HG02798 (cell line): ENCODE measurements around the gene MED27.

Experiments used
- ATAC-seq: cut with Tn5 transposase; IDR thresholded peaks from one replicate; pipeline ENCODE4 v1.9.1; 2021; ENCODE audit warnings: mild to moderate bottlenecking; ENCODE audit not compliant: unreplicated experiment, poor library complexity

The MED27 gene

DNA sequence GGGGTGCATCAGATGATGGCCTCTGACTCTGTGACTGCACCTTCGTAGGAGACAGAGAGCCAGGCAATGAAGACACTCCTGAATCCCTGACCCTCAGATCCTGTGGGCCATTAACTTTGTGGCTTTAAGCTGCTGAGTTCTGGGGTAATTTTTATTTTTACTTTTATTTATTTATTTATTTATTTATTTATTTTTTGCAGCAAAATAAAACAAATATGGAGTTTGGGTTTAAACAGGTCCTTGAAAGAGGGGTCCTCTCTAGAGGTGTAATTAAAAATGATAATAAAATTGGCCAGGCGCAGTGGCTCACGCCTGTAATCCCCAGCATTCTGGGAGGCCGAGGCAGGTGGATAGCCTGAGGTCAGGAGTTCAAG is 234.9 kb downstream of the MED27 start:
- no peak for ATAC-seq

- ATAC-seq, result no peak
Measured at GRCh38 chr9:131843989-131844744, 235.5 kb downstream of the MED27 start.

DNA sequence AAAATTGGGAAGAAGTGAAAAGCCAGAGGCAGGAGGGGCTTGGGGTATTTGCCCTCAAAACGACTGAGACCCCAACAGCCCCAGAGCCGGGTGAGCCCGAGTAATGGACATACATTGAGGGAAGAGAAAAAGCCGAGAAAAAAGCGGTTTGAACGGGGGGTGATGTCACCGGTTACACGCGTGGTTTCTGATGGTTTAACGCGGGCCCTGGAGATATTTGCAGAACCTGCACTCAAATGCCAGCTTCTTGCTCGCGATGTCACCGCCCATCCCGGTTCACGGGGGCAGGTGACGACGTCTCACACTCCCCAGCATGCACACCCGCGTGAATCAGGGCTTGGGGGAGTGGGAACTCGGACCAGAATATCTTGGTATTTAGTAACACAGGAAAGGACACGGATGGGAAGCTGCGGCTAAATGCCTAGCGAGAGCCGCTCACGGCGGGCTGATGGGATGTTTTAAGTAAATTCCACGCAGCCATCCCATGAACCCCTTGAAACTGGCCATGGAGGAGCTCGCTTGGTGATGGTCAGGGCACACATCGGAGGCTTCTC is 237.8 kb downstream of the MED27 start:
- ATAC-seq, result no peak

DNA sequence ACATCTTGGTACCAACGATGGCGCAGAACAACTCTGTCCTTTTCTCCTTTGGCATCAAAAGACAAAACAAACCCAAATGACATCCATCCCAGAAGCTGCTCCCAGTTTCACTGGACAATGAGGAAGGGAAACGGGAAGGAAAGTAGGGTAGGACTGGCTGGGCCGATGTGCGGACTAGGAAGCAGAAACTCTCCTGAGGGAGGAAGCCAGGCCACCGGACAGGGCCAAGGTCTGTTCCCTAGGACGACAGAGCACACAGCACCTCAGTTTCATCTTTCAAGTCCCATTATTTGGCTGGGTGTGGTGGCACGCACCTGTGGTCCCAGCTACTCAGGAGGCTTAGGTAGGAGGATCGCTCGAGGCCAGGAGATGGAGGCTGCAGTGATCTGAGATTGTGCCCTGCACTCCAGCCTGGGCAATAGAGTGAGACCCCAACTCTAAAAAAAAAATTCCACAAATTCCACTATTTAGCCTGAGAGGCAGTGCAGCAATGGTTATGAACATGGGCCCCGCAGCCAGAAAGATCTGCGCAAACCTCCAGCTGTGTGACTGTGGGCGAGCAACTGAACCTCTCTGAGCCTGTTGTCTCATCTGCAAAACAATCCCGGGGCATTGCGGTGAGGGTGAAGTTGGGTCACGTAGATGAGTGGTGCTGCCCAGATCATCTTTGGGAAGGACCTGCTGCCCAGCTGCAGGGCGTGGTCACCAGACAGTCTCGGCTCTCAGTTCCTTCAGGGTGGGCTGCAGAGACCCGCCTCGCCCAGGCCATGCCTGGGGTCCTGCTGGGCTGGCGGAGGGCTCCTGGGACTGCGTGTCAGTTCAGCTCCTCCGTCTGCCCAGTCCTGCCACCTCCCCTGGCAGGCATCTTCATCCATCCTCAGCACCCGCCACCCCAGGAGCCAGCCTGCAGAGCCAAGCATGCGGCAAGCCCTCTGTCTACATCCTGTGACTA is 238.6 kb downstream of the MED27 start:
- no peak for ATAC-seq

- ATAC-seq, result no peak
Measured at GRCh38 chr9:131840220-131840619, 239.4 kb downstream of the MED27 start.

GRCh38 chr9:131839281-131840084 is 240.2 kb downstream of the MED27 start:
- no peak for ATAC-seq

DNA sequence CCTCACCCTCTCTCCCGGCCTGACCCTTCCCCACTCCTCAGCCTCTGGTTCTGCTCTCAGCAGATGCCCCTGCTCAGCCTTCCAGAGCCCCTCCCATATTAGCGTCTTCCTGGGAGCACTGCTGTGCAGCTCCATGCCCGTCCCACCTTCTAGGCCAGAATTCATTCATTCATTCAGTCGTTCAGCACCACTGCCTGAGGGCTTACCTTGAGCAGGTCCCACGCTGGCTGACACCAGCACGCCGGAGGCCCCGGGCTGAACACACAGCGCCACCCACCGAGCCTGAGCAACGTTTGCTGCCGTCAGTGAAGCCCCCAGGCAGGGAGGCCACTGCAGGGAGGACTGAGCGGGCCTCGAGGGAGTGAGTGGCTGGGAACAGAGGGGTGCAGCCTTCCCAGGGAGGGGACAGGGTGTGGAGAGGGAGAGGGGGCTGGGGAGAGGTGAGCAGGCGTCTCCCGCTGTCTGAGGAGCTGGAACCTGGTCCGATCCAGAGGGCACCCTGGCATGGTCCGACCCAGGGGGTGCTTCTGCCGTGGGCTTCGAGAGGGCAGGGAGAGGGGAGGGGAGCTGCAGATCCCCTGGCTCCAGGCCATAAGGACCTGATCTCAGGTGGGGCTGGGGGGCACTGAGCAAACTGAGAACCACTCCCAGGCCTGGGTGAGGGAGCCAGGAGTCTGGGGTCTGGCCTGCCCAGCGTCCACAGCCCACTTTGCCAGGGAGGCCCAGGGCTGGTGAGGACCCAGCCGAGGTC is 241.0 kb downstream of the MED27 start:
- ATAC-seq, result no peak

GRCh38 chr9:131837836-131838235 is 241.8 kb downstream of the MED27 start:
- ATAC-seq, result no peak

DNA sequence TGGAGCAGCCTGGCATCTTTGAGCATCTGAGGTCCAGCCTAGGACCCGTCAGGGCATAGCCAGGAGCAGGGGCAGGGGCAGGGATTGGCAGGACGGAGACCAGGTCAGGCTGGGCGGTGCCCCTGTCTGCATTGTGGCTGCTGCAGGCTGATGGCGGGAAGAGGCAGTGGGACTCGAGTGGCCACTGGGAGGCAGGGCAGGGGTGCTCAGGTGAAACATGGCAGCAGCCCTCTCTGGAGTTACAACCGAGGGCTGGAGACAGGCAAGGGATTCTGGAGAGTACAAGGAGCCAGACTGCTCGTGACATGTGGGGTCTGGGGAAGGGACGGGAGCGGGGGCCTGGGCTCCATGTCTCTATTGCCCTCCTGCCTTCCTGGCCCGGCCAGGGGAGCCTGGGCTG is 242.4 kb downstream of the MED27 start:
- ATAC-seq, result no peak

- ATAC-seq, result no peak
Measured at GRCh38 chr9:131836607-131837315, 242.9 kb downstream of the MED27 start.

DNA sequence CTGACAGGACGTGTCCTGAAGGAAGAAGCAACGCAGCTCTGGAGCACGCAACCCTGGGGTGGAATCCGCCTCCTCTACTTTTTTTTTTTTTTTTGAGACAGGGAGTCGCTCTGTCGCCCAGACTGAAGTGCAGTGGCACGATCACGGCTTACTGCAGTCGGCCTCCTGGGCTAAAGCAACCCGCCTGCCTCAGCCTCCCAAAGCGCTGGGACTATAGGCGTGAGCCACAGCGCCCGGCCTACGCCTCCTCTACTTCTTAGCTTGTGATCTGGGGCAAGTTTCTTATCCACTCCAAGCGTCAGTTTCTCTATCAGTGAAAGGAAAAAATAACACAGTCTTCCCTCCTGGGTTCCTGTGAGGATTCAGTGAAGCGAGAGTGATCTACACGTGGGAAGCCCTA is 243.6 kb downstream of the MED27 start:
- ATAC-seq, result no peak

GRCh38 chr9:131835151-131835910 is 244.3 kb downstream of the MED27 start:
- ATAC-seq, result no peak

DNA sequence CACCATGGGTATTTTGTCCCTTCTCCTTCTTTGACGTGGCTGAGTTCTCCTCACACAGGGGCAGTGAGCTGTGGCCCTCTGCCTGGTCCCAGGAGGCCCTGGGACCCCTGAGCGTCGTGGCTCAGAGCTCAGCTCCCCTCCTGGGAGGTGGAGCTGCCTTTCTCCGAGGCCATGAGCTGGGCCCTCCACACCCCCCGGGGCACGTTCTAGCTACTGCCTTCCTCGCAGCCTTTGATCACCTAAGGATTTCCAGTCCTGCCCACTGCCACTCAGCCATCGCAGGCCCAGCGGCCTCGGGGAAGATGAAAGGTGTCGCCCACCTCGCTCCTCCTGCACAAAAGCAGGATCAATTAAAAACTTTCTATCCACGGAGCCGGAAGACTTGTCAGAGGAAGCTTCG is 244.9 kb downstream of the MED27 start:
- ATAC-seq, result no peak

- ATAC-seq, result no peak
Measured at GRCh38 chr9:131833906-131834305, 245.8 kb downstream of the MED27 start.

DNA sequence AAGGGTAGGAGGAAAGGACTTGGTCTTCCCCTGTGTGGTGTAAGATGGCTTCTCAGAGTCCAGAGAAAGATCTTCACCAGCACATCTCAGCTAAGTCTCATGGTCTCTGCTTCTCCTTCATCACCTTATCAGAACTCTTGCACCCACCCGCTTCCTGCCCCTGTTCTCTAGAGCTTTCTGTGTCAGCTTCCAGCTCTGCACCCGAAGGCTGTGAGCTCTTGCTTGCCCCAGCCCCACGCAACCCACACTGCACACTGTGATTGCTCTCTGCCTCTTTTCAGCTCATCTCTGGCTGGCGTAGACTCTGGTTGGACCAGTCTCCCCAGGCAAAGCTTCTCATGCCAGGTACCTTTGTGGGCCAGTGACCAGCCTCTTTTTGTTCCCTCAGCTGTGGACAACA is 246.6 kb downstream of the MED27 start:
- no peak for ATAC-seq

DNA sequence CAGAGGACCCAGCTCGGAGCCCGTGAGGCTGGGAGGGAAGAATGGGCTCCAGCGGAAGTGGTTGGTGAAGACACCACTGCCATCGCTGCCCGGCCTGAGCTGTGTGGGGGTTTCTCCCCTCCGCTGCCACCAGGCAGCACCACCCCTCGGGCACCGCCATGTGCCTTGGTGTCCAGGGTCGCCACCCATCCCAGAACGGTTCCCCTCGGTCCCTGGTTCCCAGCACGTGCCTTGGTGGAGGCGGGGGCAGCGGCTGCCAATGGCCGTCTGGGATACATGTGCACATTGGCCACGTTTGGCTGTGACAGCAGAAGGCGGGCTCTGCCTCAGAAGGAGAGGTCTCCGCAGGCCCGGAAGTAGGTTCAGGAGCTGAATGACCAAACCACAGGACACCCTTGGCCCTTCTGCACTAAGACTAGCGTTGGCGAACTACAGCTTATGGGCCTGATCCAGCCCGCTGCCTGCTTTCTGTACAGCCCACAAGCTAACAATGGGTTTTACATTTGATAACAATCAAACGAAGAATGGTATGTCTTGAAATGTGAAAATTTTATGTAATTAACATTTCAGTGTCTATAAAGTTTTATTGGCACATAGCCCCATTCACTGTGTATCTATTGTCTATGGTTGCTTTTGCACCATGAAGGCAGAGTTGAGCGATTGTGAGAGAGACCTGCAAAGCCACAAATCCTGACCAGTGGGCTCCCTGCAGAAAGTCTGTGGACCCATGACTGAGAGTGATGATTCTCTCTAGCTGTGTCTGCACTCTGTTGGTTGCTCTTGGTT is 248.1 kb downstream of the MED27 start:
- no peak for ATAC-seq

- ATAC-seq, result no peak
Measured at GRCh38 chr9:131827821-131828369, 251.8 kb downstream of the MED27 start.
